ENCODE measurements around the gene PRR3. TPM values are rescaled to one million over a fixed set of nuclear protein-coding genes. Genes with fewer than 3 reads are reported as not detected.

PRR3 gene
- total and polyA plus RNA-seq, 4 donors, result 2.1 to 3.2 (median 2.4) TPM

DNA sequence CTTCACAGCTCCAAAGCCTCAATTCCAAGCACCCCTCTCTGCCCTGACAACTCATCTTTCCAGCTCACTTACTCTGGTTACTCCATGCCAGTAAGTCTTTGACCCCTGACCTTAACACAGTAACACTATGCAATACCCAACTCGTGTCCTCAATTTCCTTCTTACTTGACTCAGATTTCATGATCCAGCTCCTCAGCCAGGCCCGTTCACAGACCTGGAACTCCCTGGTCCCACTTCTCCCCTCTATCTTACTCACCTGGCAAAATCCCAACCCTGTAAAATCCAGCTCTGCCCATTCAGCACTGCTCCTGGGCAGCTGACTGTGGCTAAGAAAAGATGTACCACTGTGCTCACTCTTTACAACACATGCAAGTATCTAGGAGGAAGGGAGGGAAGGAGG, 8.7 kb upstream of the PRR3 start:
- TF ChIP-seq, protein P1, sequence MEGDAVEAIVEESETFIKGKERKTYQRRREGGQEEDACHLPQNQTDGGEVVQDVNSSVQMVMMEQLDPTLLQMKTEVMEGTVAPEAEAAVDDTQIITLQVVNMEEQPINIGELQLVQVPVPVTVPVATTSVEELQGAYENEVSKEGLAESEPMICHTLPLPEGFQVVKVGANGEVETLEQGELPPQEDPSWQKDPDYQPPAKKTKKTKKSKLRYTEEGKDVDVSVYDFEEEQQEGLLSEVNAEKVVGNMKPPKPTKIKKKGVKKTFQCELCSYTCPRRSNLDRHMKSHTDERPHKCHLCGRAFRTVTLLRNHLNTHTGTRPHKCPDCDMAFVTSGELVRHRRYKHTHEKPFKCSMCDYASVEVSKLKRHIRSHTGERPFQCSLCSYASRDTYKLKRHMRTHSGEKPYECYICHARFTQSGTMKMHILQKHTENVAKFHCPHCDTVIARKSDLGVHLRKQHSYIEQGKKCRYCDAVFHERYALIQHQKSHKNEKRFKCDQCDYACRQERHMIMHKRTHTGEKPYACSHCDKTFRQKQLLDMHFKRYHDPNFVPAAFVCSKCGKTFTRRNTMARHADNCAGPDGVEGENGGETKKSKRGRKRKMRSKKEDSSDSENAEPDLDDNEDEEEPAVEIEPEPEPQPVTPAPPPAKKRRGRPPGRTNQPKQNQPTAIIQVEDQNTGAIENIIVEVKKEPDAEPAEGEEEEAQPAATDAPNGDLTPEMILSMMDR (IDR thresholded peaks at IDR 0.05; ENCODE audit: low read depth, low read length, missing input control), result no peak
- no peak for TF ChIP-seq GABPA (IDR thresholded peaks at IDR 0.05 in 1 of 2, conservative IDR thresholded peaks at IDR 0.05 in 1 of 2)
- TF ChIP-seq EGR1 (IDR thresholded peaks at IDR 0.05; ENCODE audit: low read depth in 2 of 2), result no peak
- TF ChIP-seq YY1 (IDR thresholded peaks at IDR 0.05), result no peak
- no peak for TF ChIP-seq FOXA1 (IDR thresholded peaks at IDR 0.05)
- TF ChIP-seq ZBTB33 (IDR thresholded peaks at IDR 0.05), result no peak
- TF ChIP-seq, protein P2, sequence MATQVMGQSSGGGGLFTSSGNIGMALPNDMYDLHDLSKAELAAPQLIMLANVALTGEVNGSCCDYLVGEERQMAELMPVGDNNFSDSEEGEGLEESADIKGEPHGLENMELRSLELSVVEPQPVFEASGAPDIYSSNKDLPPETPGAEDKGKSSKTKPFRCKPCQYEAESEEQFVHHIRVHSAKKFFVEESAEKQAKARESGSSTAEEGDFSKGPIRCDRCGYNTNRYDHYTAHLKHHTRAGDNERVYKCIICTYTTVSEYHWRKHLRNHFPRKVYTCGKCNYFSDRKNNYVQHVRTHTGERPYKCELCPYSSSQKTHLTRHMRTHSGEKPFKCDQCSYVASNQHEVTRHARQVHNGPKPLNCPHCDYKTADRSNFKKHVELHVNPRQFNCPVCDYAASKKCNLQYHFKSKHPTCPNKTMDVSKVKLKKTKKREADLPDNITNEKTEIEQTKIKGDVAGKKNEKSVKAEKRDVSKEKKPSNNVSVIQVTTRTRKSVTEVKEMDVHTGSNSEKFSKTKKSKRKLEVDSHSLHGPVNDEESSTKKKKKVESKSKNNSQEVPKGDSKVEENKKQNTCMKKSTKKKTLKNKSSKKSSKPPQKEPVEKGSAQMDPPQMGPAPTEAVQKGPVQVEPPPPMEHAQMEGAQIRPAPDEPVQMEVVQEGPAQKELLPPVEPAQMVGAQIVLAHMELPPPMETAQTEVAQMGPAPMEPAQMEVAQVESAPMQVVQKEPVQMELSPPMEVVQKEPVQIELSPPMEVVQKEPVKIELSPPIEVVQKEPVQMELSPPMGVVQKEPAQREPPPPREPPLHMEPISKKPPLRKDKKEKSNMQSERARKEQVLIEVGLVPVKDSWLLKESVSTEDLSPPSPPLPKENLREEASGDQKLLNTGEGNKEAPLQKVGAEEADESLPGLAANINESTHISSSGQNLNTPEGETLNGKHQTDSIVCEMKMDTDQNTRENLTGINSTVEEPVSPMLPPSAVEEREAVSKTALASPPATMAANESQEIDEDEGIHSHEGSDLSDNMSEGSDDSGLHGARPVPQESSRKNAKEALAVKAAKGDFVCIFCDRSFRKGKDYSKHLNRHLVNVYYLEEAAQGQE (IDR thresholded peaks at IDR 0.05), result no peak
- no peak for TF ChIP-seq HNF4A (conservative IDR thresholded peaks at IDR 0.05)
- no peak for TF ChIP-seq TAF1 (conservative IDR thresholded peaks at IDR 0.05)
- H3K36me3 ChIP-seq (ENCODE audit: control insufficient read depth in 4 of 4, insufficient read depth in 3 of 4, low read depth in 1 of 4, low read length in 3 of 4), result peaks cover 8 to 51% (median 26%) of the 10 kb centered on the region in 4 donors

DNA sequence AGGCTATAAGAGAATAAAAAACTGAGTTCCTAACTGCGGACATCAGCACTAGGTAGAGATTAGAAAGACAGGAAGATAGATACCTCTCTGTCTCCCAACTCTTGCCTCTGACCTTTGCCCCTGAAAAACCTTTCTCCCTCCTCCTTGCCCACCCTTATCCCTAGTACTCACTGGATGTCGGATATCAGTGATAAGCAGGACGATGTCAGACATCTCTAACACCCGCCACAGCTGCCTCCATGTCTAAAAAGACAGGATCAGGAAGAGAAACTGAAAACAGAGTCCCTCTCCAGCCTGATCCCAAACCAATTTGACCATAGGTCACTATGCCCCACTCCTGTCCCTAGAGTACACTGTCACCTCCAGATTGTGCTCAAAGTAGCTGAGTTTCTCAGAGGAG, 2.7 kb upstream of the PRR3 start:
- WGBS, result 91% methylated on average over 4 of the region's 4 CpGs
- TF ChIP-seq SP1 (IDR thresholded peaks at IDR 0.05) (no peak), YY1 (IDR thresholded peaks at IDR 0.05) (no peak), GABPA (IDR thresholded peaks at IDR 0.05 in 1 of 2, conservative IDR thresholded peaks at IDR 0.05 in 1 of 2) (no peak), RAD21 (IDR thresholded peaks at IDR 0.05) (no peak), EGR1 (IDR thresholded peaks at IDR 0.05; ENCODE audit: low read depth in 2 of 2) (no peak), ZBTB33 (IDR thresholded peaks at IDR 0.05) (no peak), HNF4A (conservative IDR thresholded peaks at IDR 0.05) (no peak), TAF1 (conservative IDR thresholded peaks at IDR 0.05) (no peak)
- TF ChIP-seq, protein P3, sequence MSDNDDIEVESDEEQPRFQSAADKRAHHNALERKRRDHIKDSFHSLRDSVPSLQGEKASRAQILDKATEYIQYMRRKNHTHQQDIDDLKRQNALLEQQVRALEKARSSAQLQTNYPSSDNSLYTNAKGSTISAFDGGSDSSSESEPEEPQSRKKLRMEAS (IDR thresholded peaks at IDR 0.05), result no peak
- TF ChIP-seq, protein P4, sequence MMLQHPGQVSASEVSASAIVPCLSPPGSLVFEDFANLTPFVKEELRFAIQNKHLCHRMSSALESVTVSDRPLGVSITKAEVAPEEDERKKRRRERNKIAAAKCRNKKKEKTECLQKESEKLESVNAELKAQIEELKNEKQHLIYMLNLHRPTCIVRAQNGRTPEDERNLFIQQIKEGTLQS (IDR thresholded peaks at IDR 0.05), result no peak
- H3K4me3 ChIP-seq (ENCODE audit: low read depth in 1 of 3, low read length in 3 of 3), result no peak overlapping the region
- no peaks in the 10 kb centered on the region for H3K9me3 ChIP-seq (ENCODE audit: control insufficient read depth in 4 of 4, low read length in 3 of 4)
- no peak for DNase-seq (ENCODE audit: low spot score)
- H3K9ac ChIP-seq (ENCODE audit: low read depth in 1 of 2, low read length in 2 of 2), result no peak overlapping the region
- H3K4me1 ChIP-seq (ENCODE audit: control insufficient read depth in 4 of 4, insufficient read depth in 4 of 4, low read length in 3 of 4), result peaks cover 4 to 27% (median 17%) of the 10 kb centered on the region in 4 donors
- no peak overlapping the region for H3K27ac ChIP-seq (ENCODE audit: low read depth in 1 of 2, low read length in 2 of 2)
- no peaks in the 10 kb centered on the region for H3K27me3 ChIP-seq (ENCODE audit: control insufficient read depth in 4 of 4, insufficient read depth in 4 of 4, low read length in 3 of 4)
- H3K36me3 ChIP-seq (ENCODE audit: control insufficient read depth in 4 of 4, insufficient read depth in 3 of 4, low read depth in 1 of 4, low read length in 3 of 4), result peaks cover 0 to 29% (median 12%) of the 10 kb centered on the region in 4 donors

More for the DNA sequence above, 8.7 kb upstream of the PRR3 start:
- Histone ChIP-seq H3K4me1 (ENCODE audit: control insufficient read depth in 4 of 4, insufficient read depth in 4 of 4, low read length in 3 of 4) (no peaks in the 10 kb centered on the region), H3K9ac (ENCODE audit: low read depth in 1 of 2, low read length in 2 of 2) (no peak overlapping the region), H3K27me3 (ENCODE audit: control insufficient read depth in 4 of 4, insufficient read depth in 4 of 4, low read length in 3 of 4) (no peaks in the 10 kb centered on the region), H3K27ac (ENCODE audit: low read depth in 1 of 2, low read length in 2 of 2) (no peak overlapping the region), H3K4me3 (ENCODE audit: low read depth in 1 of 3, low read length in 3 of 3) (no peak overlapping the region), H3K9me3 (ENCODE audit: control insufficient read depth in 4 of 4, low read length in 3 of 4) (no peaks in the 10 kb centered on the region)
- 61% methylated on average over 2 of the region's 2 CpGs for WGBS
- DNase-seq (ENCODE audit: low spot score), result no peak
